Activated naive CD8-positive, alpha-beta T cell treated with anti-CD3 and anti-CD28 coated beads, Interleukin-2, amount 50 U/mL, for 24 hours (primary cell): Measurements from ENCODE around the gene PSMD1.

Experiments used
- ATAC-seq: fragments of 150-1000 bp; cut with Tn5 transposase; one replicate; pipeline ENCODE4 v1.10.0; 2021
- DNase-seq: peaks from one replicate; pipeline ENCODE4 v3.0.0; 2021
- H3K27ac Mint-ChIP-seq: one replicate; pipeline ENCODE4 v1.8.0; 2021; ENCODE audit warnings: mild to moderate bottlenecking, mixed read lengths
- H3K27me3 Mint-ChIP-seq: one replicate; pipeline ENCODE4 v1.8.0; 2021; ENCODE audit warnings: mixed read lengths
- H3K36me3 Mint-ChIP-seq: one replicate; pipeline ENCODE4 v1.8.0; 2021; ENCODE audit warnings: low read depth, mixed read lengths
- H3K4me1 Mint-ChIP-seq: one replicate; pipeline ENCODE4 v1.8.0; 2021; ENCODE audit warnings: mixed read lengths
- H3K4me3 Mint-ChIP-seq: one replicate; pipeline ENCODE4 v1.8.0; 2021; ENCODE audit warnings: mild to moderate bottlenecking, moderate library complexity, mixed read lengths
- H3K9me3 Mint-ChIP-seq: one replicate; pipeline ENCODE4 v1.8.0; 2021; ENCODE audit warnings: mixed read lengths

PSMD1 gene

GRCh38 chr2:231104115-231104713, 47.5 kb downstream of the PSMD1 start:
- DNase-seq (peak; percentile 53), ATAC-seq (no peak)
- Mint-ChIP-seq H3K9me3 (peaks cover 10% of the 10 kb centered on the region), H3K27me3 (no peaks in the 10 kb centered on the region), H3K4me1 (peaks cover 18% of the 10 kb centered on the region), H3K27ac (no peak overlapping the region), H3K36me3 (peaks cover 42% of the 10 kb centered on the region), H3K4me3 (no peak overlapping the region)

- Mint-ChIP-seq H3K36me3 (peaks cover 53% of the 10 kb centered on the region), H3K27ac (no peak overlapping the region)
- no peak for ATAC-seq
These were observed 53.9 kb downstream of the PSMD1 start for GRCh38 chr2:231110551-231110950.

GRCh38 chr2:231111987-231112386, 55.3 kb downstream of the PSMD1 start:
- Mint-ChIP-seq H3K4me1 (no peaks in the 10 kb centered on the region), H3K36me3 (peaks cover 46% of the 10 kb centered on the region), H3K4me3 (no peak overlapping the region), H3K27ac (no peak overlapping the region), H3K27me3 (no peaks in the 10 kb centered on the region), H3K9me3 (no peaks in the 10 kb centered on the region)
- no peak for DNase-seq
- ATAC-seq, result no peak

More at GRCh38 chr2:231110551-231110950, 53.9 kb downstream of the PSMD1 start:
- no peaks in the 10 kb centered on the region for H3K4me1 Mint-ChIP-seq
- DNase-seq, result no peak
- H3K9me3 Mint-ChIP-seq, result no peaks in the 10 kb centered on the region
- H3K27me3 Mint-ChIP-seq, result no peaks in the 10 kb centered on the region
- no peak overlapping the region for H3K4me3 Mint-ChIP-seq

- H3K9me3 Mint-ChIP-seq, result no peaks in the 10 kb centered on the region
- H3K27me3 Mint-ChIP-seq, result no peaks in the 10 kb centered on the region
- ATAC-seq, result no peak
- H3K36me3 Mint-ChIP-seq, result peaks cover 39% of the 10 kb centered on the region
- no peaks in the 10 kb centered on the region for H3K4me1 Mint-ChIP-seq
- no peak overlapping the region for H3K27ac Mint-ChIP-seq
- H3K4me3 Mint-ChIP-seq, result no peak overlapping the region
- DNase-seq, result no peak
These were observed 56.8 kb downstream of the PSMD1 start for GRCh38 chr2:231113489-231113888.

GRCh38 chr2:231115651-231116050, 59.0 kb downstream of the PSMD1 start:
- no peaks in the 10 kb centered on the region for H3K4me1 Mint-ChIP-seq
- DNase-seq, result no peak
- peaks cover 24% of the 10 kb centered on the region for H3K36me3 Mint-ChIP-seq
- no peaks in the 10 kb centered on the region for H3K9me3 Mint-ChIP-seq
- ATAC-seq, result no peak
- no peak overlapping the region for H3K27ac Mint-ChIP-seq
- H3K4me3 Mint-ChIP-seq, result no peak overlapping the region
- no peaks in the 10 kb centered on the region for H3K27me3 Mint-ChIP-seq

GRCh38 chr2:231117148-231117547, 60.5 kb downstream of the PSMD1 start:
- no peak for DNase-seq
- peaks cover 14% of the 10 kb centered on the region for H3K36me3 Mint-ChIP-seq
- H3K27ac Mint-ChIP-seq, result no peak overlapping the region
- no peaks in the 10 kb centered on the region for H3K4me1 Mint-ChIP-seq
- H3K9me3 Mint-ChIP-seq, result no peaks in the 10 kb centered on the region
- H3K4me3 Mint-ChIP-seq, result no peak overlapping the region
- no peak for ATAC-seq
- H3K27me3 Mint-ChIP-seq, result no peaks in the 10 kb centered on the region

- H3K27me3 Mint-ChIP-seq, result no peaks in the 10 kb centered on the region
- H3K4me1 Mint-ChIP-seq, result peaks cover under 1% of the 10 kb centered on the region
- ATAC-seq (no peak), DNase-seq (no peak)
- H3K4me3 Mint-ChIP-seq, result no peak overlapping the region
- H3K27ac Mint-ChIP-seq, result no peak overlapping the region
- no peaks in the 10 kb centered on the region for H3K9me3 Mint-ChIP-seq
- peaks cover 10% of the 10 kb centered on the region for H3K36me3 Mint-ChIP-seq
These were observed 61.4 kb downstream of the PSMD1 start for GRCh38 chr2:231117922-231118613.

GRCh38 chr2:231118614-231118942, 61.9 kb downstream of the PSMD1 start:
- Mint-ChIP-seq H3K36me3 (peaks cover 8% of the 10 kb centered on the region), H3K4me3 (no peak overlapping the region), H3K27me3 (no peaks in the 10 kb centered on the region), H3K9me3 (no peaks in the 10 kb centered on the region), H3K27ac (no peak overlapping the region), H3K4me1 (peaks cover 5% of the 10 kb centered on the region)
- no peak for ATAC-seq
- no peak for DNase-seq

- Mint-ChIP-seq H3K4me1 (peaks cover 10% of the 10 kb centered on the region), H3K27me3 (no peaks in the 10 kb centered on the region), H3K9me3 (no peaks in the 10 kb centered on the region), H3K27ac (no peak overlapping the region), H3K36me3 (peaks cover 9% of the 10 kb centered on the region), H3K4me3 (no peak overlapping the region)
- no peak for ATAC-seq
- no peak for DNase-seq
These were observed 66.8 kb downstream of the PSMD1 start for GRCh38 chr2:231123362-231123898.

GRCh38 chr2:231124838-231125568, 68.3 kb downstream of the PSMD1 start, which contains the start of gene HTR2B:
HTR2B (minus strand) TSS chr2:231125042; CDS start chr2:231123764, 1,278 bp downstream.
- ATAC-seq (no peak), DNase-seq (no peak)
- Mint-ChIP-seq H3K4me1 (peaks cover 10% of the 10 kb centered on the region), H3K4me3 (no peak within 1 kb of the TSS), H3K27ac (no peak within 1 kb of the TSS), H3K27me3 (no peaks in the 10 kb centered on the region), H3K9me3 (no peaks in the 10 kb centered on the region), H3K36me3 (peaks cover 5% of the 10 kb centered on the region)

- Mint-ChIP-seq H3K4me1 (peaks cover 10% of the 10 kb centered on the region), H3K36me3 (peaks cover 7% of the 10 kb centered on the region), H3K27ac (no peak overlapping the region), H3K4me3 (no peak overlapping the region), H3K9me3 (no peaks in the 10 kb centered on the region), H3K27me3 (no peaks in the 10 kb centered on the region)
- DNase-seq (no peak), ATAC-seq (no peak)
These were observed 69.5 kb downstream of the PSMD1 start for GRCh38 chr2:231126123-231126522.

GRCh38 chr2:231127480-231127879, 70.8 kb downstream of the PSMD1 start:
- no peak overlapping the region for H3K27ac Mint-ChIP-seq
- DNase-seq (no peak), ATAC-seq (no peak)
- no peaks in the 10 kb centered on the region for H3K27me3 Mint-ChIP-seq
- H3K36me3 Mint-ChIP-seq, result peaks cover 7% of the 10 kb centered on the region
- H3K4me1 Mint-ChIP-seq, result peaks cover 13% of the 10 kb centered on the region
- no peaks in the 10 kb centered on the region for H3K9me3 Mint-ChIP-seq
- no peak overlapping the region for H3K4me3 Mint-ChIP-seq

- DNase-seq, result no peak
- Mint-ChIP-seq H3K27me3 (no peaks in the 10 kb centered on the region), H3K27ac (no peak overlapping the region), H3K4me3 (no peak overlapping the region), H3K36me3 (peaks cover 7% of the 10 kb centered on the region), H3K4me1 (peaks cover 17% of the 10 kb centered on the region), H3K9me3 (no peaks in the 10 kb centered on the region)
- ATAC-seq, result no peak
These were observed 71.3 kb downstream of the PSMD1 start for GRCh38 chr2:231127936-231128335.

GRCh38 chr2:231128541-231128940, 71.9 kb downstream of the PSMD1 start:
- DNase-seq (no peak), ATAC-seq (no peak)
- H3K9me3 Mint-ChIP-seq, result no peaks in the 10 kb centered on the region
- peaks cover 7% of the 10 kb centered on the region for H3K36me3 Mint-ChIP-seq
- H3K4me3 Mint-ChIP-seq, result no peak overlapping the region
- no peak overlapping the region for H3K27ac Mint-ChIP-seq
- H3K27me3 Mint-ChIP-seq, result no peaks in the 10 kb centered on the region
- peaks cover 14% of the 10 kb centered on the region for H3K4me1 Mint-ChIP-seq

GRCh38 chr2:231129216-231129615, 72.5 kb downstream of the PSMD1 start:
- no peak for DNase-seq
- H3K9me3 Mint-ChIP-seq, result no peaks in the 10 kb centered on the region
- peaks cover 10% of the 10 kb centered on the region for H3K4me1 Mint-ChIP-seq
- no peaks in the 10 kb centered on the region for H3K27me3 Mint-ChIP-seq
- H3K4me3 Mint-ChIP-seq, result no peak overlapping the region
- peaks cover 7% of the 10 kb centered on the region for H3K36me3 Mint-ChIP-seq
- no peak overlapping the region for H3K27ac Mint-ChIP-seq
- no peak for ATAC-seq
